ENCODE measurements around the gene EN2. TPM values are rescaled to one million over a fixed set of nuclear protein-coding genes. Genes with fewer than 3 reads are reported as not detected.

Gene EN2
- total RNA-seq, 1 donor from 2014 or later, result 0.91 TPM

DNA sequence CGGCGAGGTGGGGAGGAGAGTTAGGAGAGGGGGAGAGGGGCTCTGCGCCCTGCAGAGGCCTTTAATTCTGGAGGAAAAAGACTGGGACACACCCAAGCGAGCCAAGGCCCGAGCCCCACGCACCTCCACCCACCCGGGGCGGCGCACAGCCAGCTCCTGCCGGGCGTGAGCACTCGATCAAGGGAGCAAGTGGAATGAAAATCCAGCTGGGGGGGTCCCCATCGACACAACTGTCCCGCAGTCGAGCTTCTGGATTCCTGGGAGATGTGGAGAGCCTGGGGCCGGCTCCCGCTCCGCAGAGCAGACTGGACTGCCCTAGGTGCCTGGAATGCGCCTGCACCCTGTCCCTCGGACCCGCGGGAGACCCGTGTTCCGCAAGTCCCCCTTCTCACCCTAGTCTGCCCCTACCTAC, 7.4 kb upstream of the EN2 start:
- no peak for DNase-seq (ENCODE audit: low read depth)

DNA sequence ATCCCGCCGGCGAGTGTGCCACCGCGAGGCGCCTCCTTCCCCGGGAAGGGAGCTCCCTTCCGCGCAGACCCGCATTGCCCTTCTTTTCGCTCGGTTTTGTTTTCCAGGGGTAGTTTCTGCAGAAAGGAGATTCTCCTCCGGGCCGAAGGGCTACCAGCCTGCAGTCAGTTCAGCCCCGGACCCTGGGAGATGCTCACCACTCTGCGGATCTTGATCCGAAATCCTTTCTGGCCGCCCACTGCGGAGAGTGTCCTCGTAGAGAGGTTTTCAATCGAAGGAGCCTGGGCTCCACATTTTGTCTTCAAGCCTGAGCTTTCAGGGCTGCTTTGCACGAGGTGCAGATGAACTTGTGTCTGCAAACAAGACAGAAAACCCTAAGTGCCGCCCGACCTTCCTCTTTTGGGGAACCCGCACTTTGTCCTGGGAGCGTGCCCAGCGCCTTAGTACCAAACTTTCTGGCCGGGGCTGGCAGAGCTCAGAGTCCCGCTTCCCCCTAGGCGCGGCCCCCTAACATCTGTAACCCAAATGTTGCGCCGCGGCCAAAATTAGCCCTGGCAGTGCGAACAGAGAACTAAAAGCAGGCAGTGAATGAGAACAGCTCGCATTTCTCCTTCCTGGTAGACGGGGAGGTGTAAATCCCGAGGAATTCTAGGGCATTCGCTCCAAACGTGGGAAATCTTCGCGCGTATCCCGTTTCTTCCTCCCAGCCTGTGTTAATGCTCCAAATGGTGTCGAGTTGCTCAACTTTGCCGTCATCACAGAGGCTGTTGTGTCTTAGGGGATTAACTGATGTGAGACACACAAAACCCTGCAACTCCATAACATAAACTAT, 6.7 kb upstream of the EN2 start:
- DNase-seq (ENCODE audit: low read depth), result peak; percentile 24

DNA sequence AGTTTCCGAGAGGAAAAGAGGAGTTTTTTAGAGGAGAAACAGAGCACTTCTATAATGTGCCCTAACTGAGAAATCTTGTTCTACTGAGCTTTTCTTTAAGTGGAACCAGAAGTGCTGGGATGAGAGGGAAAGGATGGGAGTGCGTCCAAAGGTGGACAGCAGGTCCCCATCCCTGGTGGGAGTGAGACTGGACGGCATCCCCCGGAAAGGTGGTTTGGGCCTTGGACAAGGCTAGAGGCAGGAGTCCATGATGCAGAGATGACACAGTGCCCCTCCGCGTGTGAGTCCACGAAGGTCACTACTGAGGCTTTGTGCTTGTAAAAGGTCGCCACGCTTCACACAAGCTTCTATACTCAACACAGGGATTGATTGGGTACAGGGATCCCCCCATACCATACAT, 6.1 kb upstream of the EN2 start:
- DNase-seq (ENCODE audit: low read depth), result no peak

DNA sequence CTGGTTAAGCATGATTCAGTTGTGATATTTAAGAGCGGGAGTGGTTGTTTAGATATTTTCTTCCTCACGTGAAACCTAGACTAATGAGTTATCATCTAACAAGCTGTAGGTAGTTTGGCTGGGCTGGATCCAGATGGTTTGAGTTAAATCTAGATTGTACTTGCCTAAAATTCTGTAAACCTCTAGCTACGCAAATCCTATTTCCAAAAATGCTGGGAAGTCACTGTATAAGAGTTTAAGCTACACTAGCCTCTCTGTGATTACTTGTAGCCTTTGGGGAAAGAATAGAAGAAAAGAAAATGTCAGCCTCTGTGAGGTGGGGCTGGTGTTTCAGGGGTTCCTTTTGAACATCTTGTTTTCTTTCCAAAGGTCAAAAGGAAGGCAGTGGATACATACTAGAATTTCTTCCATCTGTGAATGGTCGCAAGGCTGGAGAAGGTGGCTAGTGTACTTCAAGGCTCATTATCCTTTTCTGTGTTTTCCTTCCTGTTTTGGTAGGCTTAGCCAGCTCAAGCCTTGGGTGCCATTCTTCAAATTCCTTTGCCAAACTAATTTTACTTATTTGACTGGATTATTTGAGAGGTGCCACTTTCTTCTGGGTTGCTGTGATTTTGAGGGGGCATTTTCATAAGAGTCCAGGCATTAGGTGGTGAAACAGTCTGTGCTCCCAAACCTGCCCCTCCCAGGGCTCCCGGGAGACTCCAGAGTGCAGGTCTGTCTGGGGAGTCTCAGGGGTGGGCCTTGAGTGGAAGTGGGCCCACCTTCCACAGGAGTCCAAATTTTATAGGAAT, 5.2 kb upstream of the EN2 start:
- no peak for DNase-seq (ENCODE audit: low read depth)

DNA sequence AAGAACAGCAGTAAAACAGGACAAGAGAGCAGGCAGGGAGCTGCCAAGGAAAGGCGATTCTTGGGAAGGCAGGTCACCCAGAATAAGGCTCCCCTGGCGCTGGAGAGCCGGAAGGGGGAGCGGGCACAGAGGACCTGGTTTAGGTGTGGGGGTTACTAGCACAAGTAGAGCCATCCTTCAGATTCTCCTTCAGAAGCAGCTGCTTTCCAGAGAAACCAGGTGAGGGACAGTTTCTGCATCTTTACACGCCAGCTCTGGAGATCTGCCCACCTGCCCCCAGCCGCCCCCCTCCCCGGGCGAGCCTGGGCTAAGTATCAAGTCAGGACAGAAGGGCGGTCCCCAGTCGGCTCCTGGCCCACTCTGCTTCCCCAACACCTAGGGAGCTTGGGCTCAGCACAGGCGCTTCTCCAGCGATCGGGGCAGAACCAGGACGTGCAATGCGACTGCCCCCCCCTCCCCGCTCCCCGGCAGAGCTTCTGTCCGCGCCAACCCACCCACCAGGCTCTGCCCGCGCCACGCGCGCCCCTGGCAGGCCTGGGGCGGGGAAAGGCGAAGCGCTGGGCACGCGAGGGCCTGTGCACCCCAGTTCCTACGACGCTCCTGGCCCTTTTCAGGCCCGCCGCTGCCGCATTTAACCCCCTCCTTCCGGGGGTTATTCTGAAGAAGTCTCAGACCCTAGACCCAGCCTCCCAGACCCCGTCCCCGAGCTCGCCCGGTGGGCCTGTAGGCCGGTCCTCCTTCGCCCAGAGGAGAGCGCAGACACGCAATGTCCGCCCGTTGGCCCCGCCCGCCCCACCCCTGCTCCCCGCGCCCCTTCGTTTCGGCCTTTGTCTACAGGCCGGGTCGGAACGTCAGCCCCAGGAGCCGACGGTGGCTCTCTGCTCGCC, 4.4 kb upstream of the EN2 start:
- DNase-seq (ENCODE audit: low read depth), result no peak

DNA sequence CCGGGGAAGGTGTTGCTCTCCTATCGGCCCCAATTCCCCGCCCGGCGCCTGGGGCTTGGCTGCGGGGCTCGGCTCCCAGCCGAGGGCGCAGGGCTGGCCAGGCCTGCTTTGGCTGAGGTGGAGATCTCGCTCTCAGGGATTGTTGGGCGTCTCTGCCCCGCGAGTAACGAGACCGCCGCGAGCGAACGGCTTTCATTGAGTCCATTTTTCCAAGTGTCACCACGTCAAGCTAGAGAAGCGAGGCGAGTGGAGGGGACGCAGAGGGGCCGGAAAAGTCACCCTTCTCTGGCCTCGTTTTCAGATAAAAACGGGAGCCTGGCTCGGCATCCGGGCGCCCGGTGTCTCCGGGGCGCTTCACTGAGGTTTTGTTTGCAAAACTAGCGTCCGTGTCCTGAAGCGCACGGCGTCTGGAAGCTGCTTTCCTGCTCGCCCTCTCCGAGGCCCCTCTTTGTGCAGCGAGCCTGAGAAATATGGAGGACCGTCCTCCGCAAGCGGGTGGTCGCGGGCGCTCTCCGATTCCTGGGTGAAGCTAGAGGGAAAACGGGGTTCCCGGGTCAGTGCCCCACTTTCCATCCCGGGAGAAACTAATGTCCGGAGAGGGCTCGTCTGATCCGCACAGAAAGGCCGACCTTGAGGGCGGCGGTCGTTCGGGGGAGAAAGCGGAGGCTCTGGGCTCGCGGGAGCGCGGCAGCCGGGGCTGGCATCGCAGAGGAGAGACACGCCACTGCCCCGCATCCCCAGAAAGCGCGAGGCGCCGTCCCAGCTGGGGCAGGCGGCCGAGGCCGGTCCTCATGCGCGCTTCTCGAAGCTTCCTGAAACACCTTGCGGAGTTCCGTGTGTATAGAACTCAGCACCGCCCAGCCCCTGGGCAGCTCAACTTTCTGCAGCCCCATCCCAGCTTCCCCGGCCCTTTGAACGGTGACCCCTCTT, 3.5 kb upstream of the EN2 start:
- DNase-seq (ENCODE audit: low read depth), result no peak

DNA sequence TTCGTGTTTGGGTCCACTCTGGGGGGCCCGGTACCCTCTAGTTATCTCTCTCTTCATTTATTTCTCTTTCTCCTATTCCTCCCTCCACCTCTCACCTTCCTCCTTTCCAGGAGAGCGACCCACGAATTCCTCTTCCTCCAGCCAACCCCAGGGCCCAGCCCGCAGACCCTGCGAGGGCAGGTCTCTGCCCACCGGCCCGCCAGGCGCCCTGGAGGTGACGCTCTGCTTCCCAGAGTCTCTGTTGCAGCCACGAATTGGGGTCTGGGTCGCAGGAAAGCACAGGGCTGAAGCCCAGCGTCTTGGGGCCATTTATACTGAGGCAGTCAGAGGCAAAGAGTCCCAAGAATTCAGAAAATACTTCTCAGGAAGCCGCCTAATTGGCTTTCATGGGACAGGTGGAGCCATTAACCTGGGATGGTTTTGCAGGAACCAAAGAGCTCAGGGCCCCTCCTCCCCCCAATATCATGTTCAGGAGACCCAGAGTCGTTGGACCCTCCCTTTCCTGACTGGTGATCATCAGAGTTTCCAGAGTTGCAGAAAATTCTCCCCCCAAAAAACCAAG, 2.7 kb upstream of the EN2 start:
- no peak for DNase-seq (ENCODE audit: low read depth)

DNA sequence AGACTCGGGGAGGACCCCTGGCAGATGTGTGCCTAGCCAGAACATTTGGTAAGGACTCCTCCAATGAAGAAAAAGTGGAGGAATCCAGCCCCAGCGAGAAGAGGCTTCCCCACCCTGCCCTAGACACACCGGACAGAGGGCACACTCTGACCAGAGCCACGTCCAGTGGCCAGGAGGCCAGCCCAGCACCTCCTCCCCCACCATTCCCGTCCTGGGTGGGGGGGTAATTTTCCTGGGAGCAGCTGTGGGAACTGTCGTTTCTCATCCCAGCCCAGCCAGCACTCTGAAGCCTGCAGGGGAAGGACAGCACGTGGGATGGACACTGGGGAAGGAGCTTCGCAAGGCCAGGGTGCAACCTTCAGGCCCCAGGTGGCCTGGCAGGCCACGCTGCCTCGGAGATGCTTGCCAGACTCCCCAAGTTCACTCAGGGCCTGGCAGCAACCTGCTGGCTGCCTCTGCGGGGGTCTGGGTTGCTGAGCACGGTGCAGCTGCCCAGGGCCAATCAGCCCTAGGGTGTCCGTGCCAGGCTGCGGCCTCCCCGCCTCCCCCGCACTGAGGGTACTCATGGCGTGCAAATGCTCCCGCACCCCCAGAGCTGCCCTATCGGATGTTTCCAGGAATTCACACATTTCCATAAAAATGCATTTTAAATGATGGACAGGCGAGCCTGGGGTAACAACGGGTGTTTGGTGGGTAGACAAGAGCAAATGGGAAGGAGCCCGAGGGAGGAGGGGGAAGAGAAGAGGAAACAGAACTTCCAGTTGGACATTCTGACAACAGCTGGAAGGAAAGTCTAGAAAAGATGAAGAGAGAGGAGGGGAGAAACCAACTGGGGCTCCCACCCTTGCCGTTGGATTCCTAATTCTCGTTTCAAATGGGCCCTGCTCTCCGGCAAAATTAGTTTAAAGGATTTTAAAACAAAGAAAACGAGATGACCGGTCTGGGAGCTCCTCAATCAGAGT, 1.9 kb upstream of the EN2 start:
- peak; percentile 45 for DNase-seq (ENCODE audit: low read depth)

DNA sequence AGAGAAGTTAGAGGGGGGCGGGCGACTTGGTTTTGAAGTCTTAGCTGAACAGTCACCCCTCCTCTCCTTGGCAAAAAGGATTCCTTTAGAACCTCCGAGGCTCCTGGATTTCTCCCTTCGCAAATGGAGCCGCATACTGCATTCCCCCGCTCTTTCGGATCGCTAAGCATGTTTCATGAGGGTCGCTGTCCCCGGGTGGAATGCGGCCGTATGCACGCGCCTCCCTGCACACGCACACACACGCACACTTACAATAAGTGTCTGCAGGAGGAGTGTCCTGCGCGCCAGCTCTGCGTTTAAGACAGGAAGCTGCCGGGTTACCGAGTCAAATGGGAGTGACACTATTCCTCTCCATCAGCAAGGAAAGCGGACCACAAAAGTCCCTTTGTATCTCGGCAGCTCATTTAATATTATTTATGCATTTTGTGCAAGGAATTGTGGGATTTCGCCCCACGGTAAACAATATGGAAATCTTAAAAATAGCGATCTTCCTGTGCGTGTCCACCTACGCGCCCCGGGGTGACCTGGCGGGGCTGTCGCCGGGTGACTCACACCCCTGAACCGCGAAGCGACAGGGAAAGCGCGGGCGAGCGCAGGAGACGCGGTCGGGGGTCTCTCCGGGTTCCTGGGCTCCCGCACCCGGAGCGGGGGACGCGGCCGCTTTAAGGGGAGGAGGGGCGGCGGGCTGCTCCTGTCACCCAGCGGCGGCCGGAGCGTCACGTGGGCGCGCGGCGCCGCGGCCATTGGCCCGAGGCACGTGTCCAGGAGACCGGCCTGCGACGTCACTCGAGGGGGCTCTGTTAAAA, 988 bp upstream of the EN2 start:
- DNase-seq (ENCODE audit: low read depth), result peak; percentile 71

DNA sequence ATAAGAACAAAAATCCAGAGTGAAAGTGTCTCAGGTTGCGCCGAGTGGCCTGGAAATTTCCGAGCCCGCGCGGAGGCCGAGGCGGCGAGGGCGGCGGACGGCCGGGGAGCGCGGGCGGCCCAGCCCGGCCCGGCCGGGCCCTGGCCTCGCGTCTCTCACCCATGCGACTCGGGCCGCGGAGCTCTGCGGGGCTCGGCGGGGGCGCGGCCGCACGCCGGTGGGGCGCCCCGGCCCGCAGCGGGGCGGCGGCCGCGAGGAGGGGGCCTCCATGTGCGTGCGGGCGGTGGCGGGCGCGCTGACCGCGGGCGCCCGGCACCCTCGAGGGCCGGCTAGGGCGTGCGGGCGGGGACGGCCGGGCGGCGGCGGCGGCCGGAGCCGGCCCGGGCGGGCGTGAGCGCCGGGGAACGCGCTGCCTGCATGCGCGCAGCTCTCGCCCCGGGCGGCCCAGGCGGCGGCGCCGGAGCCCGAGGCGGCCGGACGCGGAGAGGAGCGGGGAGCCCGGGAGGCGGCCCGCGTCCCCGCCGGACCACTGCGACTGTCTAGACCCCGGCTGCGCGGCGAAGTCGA, 302 bp upstream of the EN2 start:
- DNase-seq (ENCODE audit: low read depth), result no peak

DNA sequence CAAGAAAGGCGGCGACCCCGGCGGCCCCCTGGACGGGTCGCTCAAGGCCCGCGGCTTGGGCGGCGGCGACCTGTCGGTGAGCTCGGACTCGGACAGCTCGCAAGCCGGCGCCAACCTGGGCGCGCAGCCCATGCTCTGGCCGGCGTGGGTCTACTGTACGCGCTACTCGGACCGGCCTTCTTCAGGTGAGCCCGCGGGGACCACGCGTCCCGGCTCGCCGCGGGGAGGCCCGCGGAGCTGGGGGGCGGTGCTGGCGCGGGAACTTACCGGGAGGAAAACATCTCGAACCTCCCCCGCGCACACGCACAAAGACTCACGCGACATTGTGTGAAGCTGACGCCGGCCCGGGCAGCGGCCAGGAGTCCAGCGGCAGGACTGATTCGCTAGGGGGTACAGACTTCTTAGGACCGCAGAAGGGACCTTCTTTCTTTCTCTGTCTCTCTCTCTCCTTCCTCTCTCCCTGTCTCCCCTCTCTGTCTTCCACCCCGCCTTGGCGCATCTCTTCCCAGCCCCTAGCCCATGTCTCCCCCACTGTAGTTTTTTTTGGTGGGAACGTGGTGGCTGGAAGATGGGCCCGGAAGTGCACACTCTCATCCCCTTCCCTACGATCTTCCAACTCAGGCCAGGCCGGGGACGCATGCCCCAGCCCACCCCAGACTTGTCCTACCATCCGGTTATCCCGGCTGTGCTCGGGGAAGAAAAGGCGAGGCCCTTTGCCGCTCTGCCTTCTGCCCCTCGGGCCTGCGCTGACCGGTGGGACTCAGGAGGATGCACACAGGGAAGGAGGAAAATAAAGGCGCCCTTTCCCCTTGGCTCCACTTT, 1.2 kb downstream of the EN2 start:
- no peak for DNase-seq (ENCODE audit: low read depth)

DNA sequence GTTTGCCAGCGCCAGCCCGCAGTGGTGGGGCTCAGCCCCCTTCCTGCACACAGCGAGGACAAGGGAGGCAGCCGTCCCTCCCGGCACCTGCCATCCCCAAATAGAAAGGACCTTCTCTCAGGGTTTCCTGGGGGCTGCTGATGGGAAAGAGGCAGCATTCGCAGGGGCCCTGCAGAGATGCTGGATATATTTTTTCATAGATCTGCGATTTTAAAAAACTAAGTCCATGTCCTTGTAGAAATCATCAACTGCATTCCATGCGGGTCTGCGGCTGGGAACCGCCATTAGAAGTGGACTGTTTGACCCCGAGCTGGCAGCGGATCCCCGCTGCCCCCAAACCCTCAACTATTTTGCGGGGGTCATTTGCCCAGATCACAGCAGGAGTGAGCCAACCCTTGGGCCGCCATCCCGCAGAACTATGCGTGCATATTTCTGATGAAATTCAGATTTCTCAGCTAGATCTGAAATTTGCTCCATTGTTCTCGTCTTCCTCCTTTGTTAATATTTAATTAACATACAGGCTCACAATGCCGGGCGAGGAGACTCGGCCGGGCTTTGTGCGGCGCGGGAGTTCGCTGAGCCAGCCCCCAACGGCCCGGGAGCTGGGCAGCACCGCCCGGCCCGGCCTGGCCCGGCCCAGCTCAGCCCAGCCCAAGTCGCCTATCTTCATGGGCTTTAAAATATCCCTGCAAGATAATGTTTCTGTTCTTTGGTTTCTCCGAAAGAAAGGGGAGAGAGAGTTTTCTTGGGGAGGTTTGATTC, 2.0 kb downstream of the EN2 start:
- no peak for DNase-seq (ENCODE audit: low read depth)

DNA sequence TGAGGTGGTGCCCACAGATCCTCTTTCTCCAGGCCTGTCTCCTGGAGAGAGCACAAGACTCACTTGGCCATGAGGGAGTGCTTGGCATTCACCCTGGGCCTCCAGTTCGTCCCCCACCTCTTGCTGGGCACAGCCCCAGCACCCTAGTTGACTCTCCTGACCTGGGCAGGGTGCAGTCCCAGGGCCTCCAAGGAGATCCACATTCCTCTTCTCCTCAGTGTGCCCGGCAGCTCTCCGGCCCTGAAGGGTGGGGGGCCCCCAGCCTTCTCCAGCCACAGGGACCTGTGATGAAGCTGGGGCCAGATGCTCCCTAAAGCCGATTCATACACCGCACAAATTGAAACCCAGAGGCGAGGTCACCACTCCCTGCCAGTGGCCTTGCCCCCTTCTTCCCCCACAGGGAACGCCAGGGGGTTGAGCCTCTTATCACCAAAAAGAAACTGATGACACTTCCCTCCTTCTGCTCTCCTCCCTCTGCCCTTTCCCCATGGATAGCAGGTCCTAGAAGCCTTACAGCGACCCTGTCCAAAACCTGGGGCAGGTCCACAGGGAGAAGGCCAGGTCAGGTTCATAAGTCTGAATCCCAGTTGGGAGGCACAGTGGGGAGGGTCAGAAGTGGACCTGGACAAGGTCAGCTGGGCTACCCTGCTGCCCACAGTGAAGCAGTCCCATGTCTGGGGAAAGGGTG, 3.1 kb downstream of the EN2 start:
- no peak for DNase-seq (ENCODE audit: low read depth)

DNA sequence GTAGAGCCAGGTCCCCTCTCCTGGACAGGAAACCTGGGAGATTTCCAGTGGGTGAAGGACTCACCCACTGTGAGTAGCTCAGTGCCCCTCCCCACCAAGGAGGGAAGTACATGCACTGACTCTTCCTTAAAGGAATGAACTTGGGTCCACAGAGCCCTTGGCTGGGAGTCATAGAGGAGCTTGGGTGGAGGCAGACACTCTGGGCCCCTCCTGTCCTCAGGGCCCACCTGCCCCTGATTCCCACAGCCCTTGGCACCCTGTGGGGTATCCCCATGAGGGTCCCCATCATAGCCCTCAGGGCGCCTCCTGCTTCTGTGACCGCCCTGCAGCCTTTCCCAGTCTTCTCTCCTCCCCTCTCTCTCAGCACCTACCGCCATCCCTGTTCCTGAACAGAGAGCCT, 3.7 kb downstream of the EN2 start:
- no peak for DNase-seq (ENCODE audit: low read depth)

DNA sequence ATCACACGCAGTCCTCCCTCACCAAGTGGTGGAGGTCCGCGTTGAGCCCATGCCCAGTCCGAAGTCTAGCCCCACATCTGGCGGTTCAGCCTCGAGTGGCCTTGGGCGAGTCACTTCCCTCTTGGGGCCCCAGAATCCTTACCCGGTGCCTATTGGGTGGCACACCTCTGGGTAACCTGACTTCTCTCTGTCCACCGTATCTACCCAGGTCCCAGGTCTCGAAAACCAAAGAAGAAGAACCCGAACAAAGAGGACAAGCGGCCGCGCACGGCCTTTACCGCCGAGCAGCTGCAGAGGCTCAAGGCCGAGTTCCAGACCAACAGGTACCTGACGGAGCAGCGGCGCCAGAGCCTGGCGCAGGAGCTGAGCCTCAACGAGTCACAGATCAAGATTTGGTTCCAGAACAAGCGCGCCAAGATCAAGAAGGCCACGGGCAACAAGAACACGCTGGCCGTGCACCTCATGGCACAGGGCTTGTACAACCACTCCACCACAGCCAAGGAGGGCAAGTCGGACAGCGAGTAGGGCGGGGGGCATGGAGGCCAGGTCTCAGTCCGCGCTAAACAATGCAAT, 4.3 kb downstream of the EN2 start:
- no peak for DNase-seq (ENCODE audit: low read depth)
